Measurements from ENCODE around the gene GIMAP2. TPM values are rescaled to one million over a fixed set of nuclear protein-coding genes. Genes with fewer than 3 reads are reported as not detected.
"Not testable (repeated sequence)": the region's sequence is repeated elsewhere in the genome, so short reads cannot be mapped to it uniquely, and the experiment has no call there.

Gene GIMAP2
- total RNA-seq, 1 donor from 2014 or later, result not detected

DNA sequence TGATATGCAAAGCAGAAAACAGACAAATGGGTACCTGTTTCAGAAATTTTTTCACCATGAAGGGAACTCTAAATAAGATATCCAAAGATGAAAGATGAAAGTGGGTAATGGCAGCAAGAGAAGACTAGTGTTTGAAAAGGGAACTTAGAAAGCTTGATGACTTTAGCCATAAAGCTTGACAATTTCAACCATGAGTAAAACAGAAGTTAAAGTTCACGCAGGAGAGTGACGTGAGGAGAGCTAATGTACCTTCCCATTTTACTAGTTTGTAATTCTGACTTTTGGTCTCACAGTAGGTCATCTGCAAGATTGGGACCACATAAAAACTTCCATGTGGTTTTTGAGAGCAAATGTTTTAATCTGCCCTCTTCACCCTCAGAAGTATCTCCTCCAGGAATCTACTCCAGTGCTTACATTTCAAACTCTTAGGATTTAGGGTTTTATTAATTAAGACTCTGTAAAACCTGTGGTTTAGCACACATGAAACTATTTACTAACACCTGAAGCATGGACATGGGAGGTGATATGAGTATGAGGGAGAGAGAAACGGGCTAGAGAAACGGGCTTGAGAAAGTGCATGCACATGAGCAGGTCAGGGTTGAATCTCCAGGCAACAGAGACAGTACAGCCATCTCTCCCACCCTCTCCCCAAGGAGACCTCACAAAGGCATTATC, 24.4 kb upstream of the GIMAP2 start:
- TF ChIP-seq EZH2 (IDR thresholded peaks at IDR 0.05; ENCODE audit: insufficient read depth, low read length), result no peak
- TF ChIP-seq, protein P1, sequence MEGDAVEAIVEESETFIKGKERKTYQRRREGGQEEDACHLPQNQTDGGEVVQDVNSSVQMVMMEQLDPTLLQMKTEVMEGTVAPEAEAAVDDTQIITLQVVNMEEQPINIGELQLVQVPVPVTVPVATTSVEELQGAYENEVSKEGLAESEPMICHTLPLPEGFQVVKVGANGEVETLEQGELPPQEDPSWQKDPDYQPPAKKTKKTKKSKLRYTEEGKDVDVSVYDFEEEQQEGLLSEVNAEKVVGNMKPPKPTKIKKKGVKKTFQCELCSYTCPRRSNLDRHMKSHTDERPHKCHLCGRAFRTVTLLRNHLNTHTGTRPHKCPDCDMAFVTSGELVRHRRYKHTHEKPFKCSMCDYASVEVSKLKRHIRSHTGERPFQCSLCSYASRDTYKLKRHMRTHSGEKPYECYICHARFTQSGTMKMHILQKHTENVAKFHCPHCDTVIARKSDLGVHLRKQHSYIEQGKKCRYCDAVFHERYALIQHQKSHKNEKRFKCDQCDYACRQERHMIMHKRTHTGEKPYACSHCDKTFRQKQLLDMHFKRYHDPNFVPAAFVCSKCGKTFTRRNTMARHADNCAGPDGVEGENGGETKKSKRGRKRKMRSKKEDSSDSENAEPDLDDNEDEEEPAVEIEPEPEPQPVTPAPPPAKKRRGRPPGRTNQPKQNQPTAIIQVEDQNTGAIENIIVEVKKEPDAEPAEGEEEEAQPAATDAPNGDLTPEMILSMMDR (IDR thresholded peaks at IDR 0.05; ENCODE audit: insufficient read depth, low read depth, low read length), result no peak
- Histone ChIP-seq H3K36me3 (ENCODE audit: insufficient read depth, low read length) (no peaks in the 10 kb centered on the region), H3K4me3 (ENCODE audit: insufficient read depth, low read depth, low read length) (no peak overlapping the region), H3K79me2 (ENCODE audit: insufficient read depth, low read length) (no peaks in the 10 kb centered on the region), H3K9ac (ENCODE audit: low read length) (no peak overlapping the region), H3K27ac (ENCODE audit: low read depth, low read length) (no peak overlapping the region), H3K27me3 (ENCODE audit: insufficient read depth, low read length) (no peaks in the 10 kb centered on the region), H2AFZ (ENCODE audit: low read depth, low read length) (no peak overlapping the region), H3K4me2 (ENCODE audit: low read length) (no peak overlapping the region), H3K4me1 (ENCODE audit: insufficient read depth, low read length) (no peaks in the 10 kb centered on the region), H4K20me1 (ENCODE audit: insufficient read depth, low read length) (no peaks in the 10 kb centered on the region), H3K9me3 (ENCODE audit: insufficient read depth, low read depth, low read length) (no peaks in the 10 kb centered on the region)
- H3K36me3 Mint-ChIP-seq (ENCODE audit: low read depth, unreplicated experiment), result no peaks in the 10 kb centered on the region
- H3K27ac Mint-ChIP-seq (ENCODE audit: unreplicated experiment), result no peak overlapping the region
- no peaks in the 10 kb centered on the region for H3K4me1 Mint-ChIP-seq (ENCODE audit: low read depth, unreplicated experiment)
- H3K4me3 Mint-ChIP-seq (ENCODE audit: unreplicated experiment), result no peak overlapping the region
- peaks cover 8% of the 10 kb centered on the region for H3K27me3 Mint-ChIP-seq (ENCODE audit: low read depth, unreplicated experiment)
- peaks cover 4% of the 10 kb centered on the region for H3K9me3 Mint-ChIP-seq (ENCODE audit: unreplicated experiment)
- DNase-seq (ENCODE audit: low read depth) (no peak), FAIRE-seq (no peak)

GRCh38 chr7:150662821-150663220, 22.7 kb upstream of the GIMAP2 start:
- not testable (repeated sequence) for H3K36me3 ChIP-seq (ENCODE audit: insufficient read depth, low read length); DNase-seq (ENCODE audit: low read depth); H3K79me2 ChIP-seq (ENCODE audit: insufficient read depth, low read length); H3K4me2 ChIP-seq (ENCODE audit: low read length); H3K9me3 ChIP-seq (ENCODE audit: insufficient read depth, low read depth, low read length); H3K9me3 Mint-ChIP-seq (ENCODE audit: unreplicated experiment); H3K36me3 Mint-ChIP-seq (ENCODE audit: low read depth, unreplicated experiment); H3K27ac ChIP-seq (ENCODE audit: low read depth, low read length); H3K4me3 Mint-ChIP-seq (ENCODE audit: unreplicated experiment); H3K4me1 Mint-ChIP-seq (ENCODE audit: low read depth, unreplicated experiment); H3K27me3 ChIP-seq (ENCODE audit: insufficient read depth, low read length); H2AFZ ChIP-seq (ENCODE audit: low read depth, low read length); H4K20me1 ChIP-seq (ENCODE audit: insufficient read depth, low read length); H3K9ac ChIP-seq (ENCODE audit: low read length); H3K4me3 ChIP-seq (ENCODE audit: insufficient read depth, low read depth, low read length); FAIRE-seq; H3K4me1 ChIP-seq (ENCODE audit: insufficient read depth, low read length); H3K27ac Mint-ChIP-seq (ENCODE audit: unreplicated experiment)
- H3K27me3 Mint-ChIP-seq (ENCODE audit: low read depth, unreplicated experiment), result peaks cover 12% of the 10 kb centered on the region

DNA sequence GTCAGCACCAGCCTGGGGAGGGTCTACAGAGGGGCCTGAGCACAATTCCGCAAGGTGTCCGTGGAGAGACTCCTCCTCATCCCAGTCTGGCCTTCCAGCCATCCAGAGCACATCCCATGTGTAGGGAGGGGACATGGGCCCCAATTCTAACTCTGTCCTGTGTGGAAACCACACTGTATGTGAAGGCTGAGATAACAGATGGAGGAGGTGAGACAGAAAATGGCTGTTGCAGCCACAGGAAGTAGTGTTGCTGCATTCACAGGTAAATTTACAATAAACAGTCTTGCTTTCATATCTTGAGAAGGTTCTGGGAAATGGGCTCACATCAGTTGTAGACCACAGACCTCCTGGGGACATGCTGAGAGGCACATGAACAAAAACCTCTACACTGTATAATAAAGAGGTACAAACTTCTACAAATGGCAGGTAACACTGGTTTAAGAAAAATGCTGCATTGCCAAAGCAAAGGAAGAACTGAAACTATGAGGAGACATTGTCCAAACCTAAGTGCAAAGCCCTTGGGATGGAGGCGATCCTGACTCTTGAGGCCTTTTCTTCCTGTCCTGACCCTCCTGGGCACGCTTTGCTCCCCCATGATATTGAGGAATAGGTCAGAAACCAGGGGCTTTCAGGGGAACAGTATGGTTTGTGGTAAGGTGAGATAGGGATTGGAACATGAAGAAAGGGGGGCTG, 21.6 kb upstream of the GIMAP2 start:
- Histone ChIP-seq H3K9me3 (ENCODE audit: insufficient read depth, low read depth, low read length) (no peaks in the 10 kb centered on the region), H3K79me2 (ENCODE audit: insufficient read depth, low read length) (no peaks in the 10 kb centered on the region), H3K4me3 (ENCODE audit: insufficient read depth, low read depth, low read length) (no peak overlapping the region), H3K9ac (ENCODE audit: low read length) (no peak overlapping the region), H3K27ac (ENCODE audit: low read depth, low read length) (no peak overlapping the region), H2AFZ (ENCODE audit: low read depth, low read length) (no peak overlapping the region), H3K36me3 (ENCODE audit: insufficient read depth, low read length) (no peaks in the 10 kb centered on the region), H3K4me1 (ENCODE audit: insufficient read depth, low read length) (no peaks in the 10 kb centered on the region), H3K4me2 (ENCODE audit: low read length) (no peak overlapping the region), H3K27me3 (ENCODE audit: insufficient read depth, low read length) (no peaks in the 10 kb centered on the region), H4K20me1 (ENCODE audit: insufficient read depth, low read length) (no peaks in the 10 kb centered on the region)
- H3K4me1 Mint-ChIP-seq (ENCODE audit: low read depth, unreplicated experiment), result no peaks in the 10 kb centered on the region
- H3K27ac Mint-ChIP-seq (ENCODE audit: unreplicated experiment), result no peak overlapping the region
- peaks cover 4% of the 10 kb centered on the region for H3K9me3 Mint-ChIP-seq (ENCODE audit: unreplicated experiment)
- DNase-seq (ENCODE audit: low read depth), result no peak
- TF ChIP-seq, protein P1 (IDR thresholded peaks at IDR 0.05; ENCODE audit: insufficient read depth, low read depth, low read length), result no peak
- TF ChIP-seq EZH2 (IDR thresholded peaks at IDR 0.05; ENCODE audit: insufficient read depth, low read length), result no peak
- H3K4me3 Mint-ChIP-seq (ENCODE audit: unreplicated experiment), result no peak overlapping the region
- FAIRE-seq, result no peak
- peaks cover 12% of the 10 kb centered on the region for H3K27me3 Mint-ChIP-seq (ENCODE audit: low read depth, unreplicated experiment)
- H3K36me3 Mint-ChIP-seq (ENCODE audit: low read depth, unreplicated experiment), result no peaks in the 10 kb centered on the region

Data from astrocyte (in vitro differentiated cells and primary cell).